Measurements from ENCODE around the gene GJC1.

GJC1 gene

GRCh38 chr17:44801880-44802279 is 28.2 kb downstream of the GJC1 start:
- no peak for DNase-seq (ENCODE audit: low read depth, low spot score)

- DNase-seq (ENCODE audit: low read depth, low spot score): no peak
Measured at GRCh38 chr17:44798356-44798755, 31.7 kb downstream of the GJC1 start.

GRCh38 chr17:44797802-44798201 is 32.3 kb downstream of the GJC1 start:
- no peak for DNase-seq (ENCODE audit: low read depth, low spot score)

- no peak for DNase-seq (ENCODE audit: low read depth, low spot score)
Measured at GRCh38 chr17:44796731-44797130, 33.4 kb downstream of the GJC1 start.

- no peak for DNase-seq (ENCODE audit: low read depth, low spot score)
Measured at GRCh38 chr17:44795928-44796327, 34.2 kb downstream of the GJC1 start.

- no peak for DNase-seq (ENCODE audit: low read depth, low spot score)
Measured at GRCh38 chr17:44795421-44795820, 34.7 kb downstream of the GJC1 start.

- DNase-seq (ENCODE audit: low read depth, low spot score): no peak
Measured at GRCh38 chr17:44794851-44795413, 35.2 kb downstream of the GJC1 start.

- DNase-seq (ENCODE audit: low read depth, low spot score): no peak
Measured at GRCh38 chr17:44793885-44794842, 35.9 kb downstream of the GJC1 start.

- no peak for DNase-seq (ENCODE audit: low read depth, low spot score)
Measured at GRCh38 chr17:44792276-44792675, 37.8 kb downstream of the GJC1 start.

- DNase-seq (ENCODE audit: low read depth, low spot score): no peak
Measured at GRCh38 chr17:44788139-44788538, 41.9 kb downstream of the GJC1 start.

- no peak for DNase-seq (ENCODE audit: low read depth, low spot score)
Measured at GRCh38 chr17:44787271-44787940, 42.7 kb downstream of the GJC1 start.

GRCh38 chr17:44786551-44787081 is 43.5 kb downstream of the GJC1 start:
- no peak for DNase-seq (ENCODE audit: low read depth, low spot score)

- DNase-seq (ENCODE audit: low read depth, low spot score): no peak
Measured at GRCh38 chr17:44785921-44786320, 44.2 kb downstream of the GJC1 start.

GRCh38 chr17:44782326-44782850 is 47.7 kb downstream of the GJC1 start:
- DNase-seq (ENCODE audit: low read depth, low spot score): no peak

GRCh38 chr17:44781551-44782325 is 48.3 kb downstream of the GJC1 start:
- peak; percentile 62 for DNase-seq (ENCODE audit: low read depth, low spot score)

- no peak for DNase-seq (ENCODE audit: low read depth, low spot score)
Measured at GRCh38 chr17:44780845-44781480, 49.1 kb downstream of the GJC1 start.

GRCh38 chr17:44780161-44780560 is 49.9 kb downstream of the GJC1 start:
- no peak for DNase-seq (ENCODE audit: low read depth, low spot score)

- peak; percentile 89 for DNase-seq (ENCODE audit: low read depth, low spot score)
Measured at GRCh38 chr17:44779211-44780025, 50.7 kb downstream of the GJC1 start.

- no peak for DNase-seq (ENCODE audit: low read depth, low spot score)
Measured at GRCh38 chr17:44778656-44779210, 51.4 kb downstream of the GJC1 start.
